ENCODE measurements around the gene HDAC4. TPM values are rescaled to one million over a fixed set of nuclear protein-coding genes. Genes with fewer than 3 reads are reported as not detected.

The HDAC4 gene
- total RNA-seq, 1 donor from 2014 or later: 7.8 TPM

- no peak for TF ChIP-seq CTCF (IDR thresholded peaks at IDR 0.05; ENCODE audit: insufficient read depth, low read length, poor library complexity, severe bottlenecking)
- DNase-seq (ENCODE audit: low read depth): no peak
- no peaks in the 10 kb centered on the region for H3K36me3 ChIP-seq (ENCODE audit: control insufficient read depth, insufficient read depth, low read length)
- H3K4me3 ChIP-seq (ENCODE audit: low read depth, low read length): no peak overlapping the region
- no peaks in the 10 kb centered on the region for H3K27me3 ChIP-seq (ENCODE audit: control insufficient read depth, insufficient read depth, low read length)
Measured at GRCh38 chr2:239394978-239395377, 5.8 kb downstream of the HDAC4 start.

DNA sequence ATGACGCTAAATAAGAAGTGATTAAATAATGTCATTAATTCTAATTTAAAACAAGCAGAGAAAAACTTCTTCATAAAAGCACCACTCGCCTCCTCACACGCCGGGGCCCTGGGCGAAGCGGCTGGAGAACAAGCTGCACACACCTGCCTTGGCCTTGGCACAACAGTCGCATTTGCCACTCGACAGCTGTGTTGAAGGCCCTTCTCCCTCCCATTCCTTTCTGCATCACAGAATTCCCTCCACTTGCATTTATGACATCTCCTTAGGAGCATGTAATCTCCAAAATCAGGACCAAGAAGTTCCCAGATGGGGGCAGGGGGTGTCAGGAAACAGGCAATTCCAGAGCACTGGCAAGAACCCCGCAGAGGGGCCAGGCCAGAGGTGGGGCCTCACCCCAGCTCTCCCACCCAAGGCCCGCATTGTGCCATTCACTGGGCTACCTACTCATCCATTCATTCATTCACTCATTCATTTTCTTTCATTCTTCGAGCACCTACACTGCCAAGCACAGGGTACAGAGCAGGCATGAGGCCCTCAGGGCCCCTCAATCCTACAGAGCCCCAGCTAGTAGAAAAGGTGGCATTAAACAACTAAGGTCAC lies 6.4 kb downstream of the HDAC4 start:
- DNase-seq (ENCODE audit: low read depth): no peak
- no peaks in the 10 kb centered on the region for H3K27me3 ChIP-seq (ENCODE audit: control insufficient read depth, insufficient read depth, low read length)
- no peak overlapping the region for H3K4me3 ChIP-seq (ENCODE audit: low read depth, low read length)
- H3K36me3 ChIP-seq (ENCODE audit: control insufficient read depth, insufficient read depth, low read length): no peaks in the 10 kb centered on the region
- TF ChIP-seq CTCF (IDR thresholded peaks at IDR 0.05; ENCODE audit: insufficient read depth, low read length, poor library complexity, severe bottlenecking): no peak

- Histone ChIP-seq H3K36me3 (ENCODE audit: control insufficient read depth, insufficient read depth, low read length) (no peaks in the 10 kb centered on the region), H3K4me3 (ENCODE audit: low read depth, low read length) (no peak overlapping the region), H3K27me3 (ENCODE audit: control insufficient read depth, insufficient read depth, low read length) (no peaks in the 10 kb centered on the region)
- no peak for DNase-seq (ENCODE audit: low read depth)
- TF ChIP-seq CTCF (IDR thresholded peaks at IDR 0.05; ENCODE audit: insufficient read depth, low read length, poor library complexity, severe bottlenecking): no peak
Measured at GRCh38 chr2:239393941-239394340, 6.9 kb downstream of the HDAC4 start.

- Histone ChIP-seq H3K36me3 (ENCODE audit: control insufficient read depth, insufficient read depth, low read length) (no peaks in the 10 kb centered on the region), H3K4me3 (ENCODE audit: low read depth, low read length) (no peak overlapping the region), H3K27me3 (ENCODE audit: control insufficient read depth, insufficient read depth, low read length) (no peaks in the 10 kb centered on the region)
- no peak for DNase-seq (ENCODE audit: low read depth)
- TF ChIP-seq CTCF (IDR thresholded peaks at IDR 0.05; ENCODE audit: insufficient read depth, low read length, poor library complexity, severe bottlenecking): no peak
Measured at GRCh38 chr2:239393388-239393940, 7.4 kb downstream of the HDAC4 start.

DNA sequence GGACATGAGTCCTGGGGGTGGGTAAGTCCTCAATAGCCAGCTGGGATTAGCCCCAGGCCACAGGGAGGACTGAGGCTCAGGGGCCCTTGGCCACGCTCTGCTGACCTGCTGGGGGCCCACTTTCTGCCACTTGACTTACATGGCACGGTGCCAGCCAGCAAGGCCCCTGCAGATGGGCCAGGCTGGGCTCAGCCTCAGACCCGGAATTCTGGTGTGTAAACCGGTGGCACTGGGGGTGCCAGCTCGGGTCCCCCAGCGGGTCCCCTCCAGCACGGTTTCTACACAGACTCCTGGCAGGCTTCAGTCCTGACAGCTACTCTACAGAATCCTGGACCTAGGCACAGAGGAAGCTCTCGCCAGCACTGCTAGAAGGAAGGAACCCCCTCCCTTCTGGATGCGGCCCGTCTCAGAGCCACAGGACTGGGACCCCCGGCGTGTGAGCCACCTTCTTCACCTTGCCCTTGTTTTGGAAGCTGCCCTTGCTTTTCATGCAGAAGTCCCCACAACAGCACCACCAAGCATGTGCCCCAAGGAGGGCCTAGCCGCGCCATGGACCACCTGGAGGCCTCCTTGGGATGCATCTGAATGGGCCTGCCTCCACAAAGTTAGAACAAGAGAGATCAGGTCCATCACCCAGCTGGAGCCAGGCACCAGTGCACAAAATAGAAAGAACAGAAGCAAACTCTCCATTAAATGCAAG lies 8.0 kb downstream of the HDAC4 start:
- Histone ChIP-seq H3K36me3 (ENCODE audit: control insufficient read depth, insufficient read depth, low read length) (no peaks in the 10 kb centered on the region), H3K27me3 (ENCODE audit: control insufficient read depth, insufficient read depth, low read length) (no peaks in the 10 kb centered on the region), H3K4me3 (ENCODE audit: low read depth, low read length) (no peak overlapping the region)
- TF ChIP-seq CTCF (IDR thresholded peaks at IDR 0.05; ENCODE audit: insufficient read depth, low read length, poor library complexity, severe bottlenecking): no peak
- DNase-seq (ENCODE audit: low read depth): no peak

DNA sequence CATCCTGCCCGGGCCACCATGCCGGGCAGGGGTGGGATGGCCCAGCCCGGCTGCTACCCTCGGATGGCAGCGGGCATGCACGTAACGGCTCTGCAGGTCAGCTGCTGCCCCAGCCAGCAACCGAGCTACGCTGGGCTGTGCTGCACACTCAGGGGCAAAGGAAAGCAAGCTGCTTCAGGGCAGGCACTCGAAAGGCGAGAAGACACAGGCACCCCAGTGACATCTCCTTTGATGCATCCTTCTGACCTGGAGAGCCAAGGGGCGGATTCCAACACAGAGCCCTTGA lies 8.8 kb downstream of the HDAC4 start:
- no peak for DNase-seq (ENCODE audit: low read depth)
- TF ChIP-seq CTCF (IDR thresholded peaks at IDR 0.05; ENCODE audit: insufficient read depth, low read length, poor library complexity, severe bottlenecking): no peak
- H3K4me3 ChIP-seq (ENCODE audit: low read depth, low read length): no peak overlapping the region
- no peaks in the 10 kb centered on the region for H3K36me3 ChIP-seq (ENCODE audit: control insufficient read depth, insufficient read depth, low read length)
- no peaks in the 10 kb centered on the region for H3K27me3 ChIP-seq (ENCODE audit: control insufficient read depth, insufficient read depth, low read length)

Measured in kidney epithelial cell (primary cell).